NCI-H1694 (cell line): ENCODE data around the gene RNF130.

Experiments used
- DNase-seq: peaks from one replicate; lab custom pipeline; 2025; lab: John Stamatoyannopoulos, UW

The RNF130 gene

DNA sequence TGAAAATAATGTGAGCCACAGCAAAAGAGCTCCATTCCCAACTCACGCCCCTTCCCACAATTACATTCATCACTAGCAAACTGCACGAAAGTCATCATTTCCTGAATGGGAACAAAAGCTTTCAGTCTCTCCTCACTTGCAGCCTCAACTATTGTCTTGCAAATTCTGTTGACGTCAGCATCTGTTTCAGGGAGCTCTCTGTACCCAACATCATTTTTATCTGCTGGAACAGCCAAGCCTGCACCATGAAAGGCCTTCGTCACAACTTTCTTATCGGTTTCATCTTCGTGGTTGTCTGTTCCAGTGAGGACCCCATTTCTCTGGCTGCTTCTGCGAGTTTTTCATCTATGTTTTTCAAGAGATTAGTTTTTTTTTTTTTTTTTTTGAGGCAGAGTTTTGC lies 14.3 kb upstream of the RNF130 start:
- no peak for DNase-seq

DNA sequence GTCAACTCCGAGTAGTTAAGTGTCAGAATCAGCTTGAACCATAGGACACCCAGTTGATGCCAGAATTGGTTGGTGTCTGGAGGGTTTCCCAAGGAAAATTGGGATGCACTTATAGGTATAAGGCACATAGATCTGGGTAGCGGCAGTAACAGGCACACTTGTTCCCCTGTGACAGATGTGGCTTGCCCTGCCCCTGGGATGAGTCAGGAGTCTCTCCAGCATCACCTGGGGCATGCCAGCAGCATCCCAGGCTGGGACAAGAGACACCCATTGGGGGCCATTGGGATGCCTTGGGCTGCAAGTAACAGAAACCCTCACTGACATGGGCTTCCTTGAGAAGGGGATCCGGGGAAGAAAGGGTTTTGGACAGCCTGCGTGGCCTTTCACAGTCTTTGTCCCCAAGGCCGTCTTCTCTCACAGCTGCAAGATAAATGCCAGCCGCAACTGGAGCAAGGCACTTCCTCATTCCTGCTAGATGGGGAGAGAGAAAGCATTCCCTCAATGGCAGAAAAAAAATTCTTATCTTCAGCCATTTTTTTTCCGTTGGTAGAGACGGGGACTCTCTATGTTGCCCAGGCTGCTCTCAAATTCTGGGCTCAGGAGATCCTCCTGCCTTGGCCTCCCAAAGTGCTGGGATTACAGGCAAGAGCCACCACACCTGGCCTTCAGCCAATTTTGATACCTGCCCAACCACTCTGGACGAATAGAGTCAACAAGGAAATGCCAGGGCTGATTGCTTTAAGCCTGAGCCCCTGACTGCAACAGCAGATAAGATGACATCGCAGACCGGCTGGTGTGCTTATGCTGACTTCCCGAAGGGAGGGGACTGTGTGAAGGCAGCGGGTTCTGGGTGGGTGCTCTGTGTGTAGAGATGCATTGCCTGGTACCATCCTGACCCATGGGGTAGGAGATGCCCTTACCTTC lies 13.3 kb upstream of the RNF130 start:
- DNase-seq: no peak

- no peak for DNase-seq
Measured at GRCh38 chr5:180083529-180084060, 12.0 kb upstream of the RNF130 start.

DNA sequence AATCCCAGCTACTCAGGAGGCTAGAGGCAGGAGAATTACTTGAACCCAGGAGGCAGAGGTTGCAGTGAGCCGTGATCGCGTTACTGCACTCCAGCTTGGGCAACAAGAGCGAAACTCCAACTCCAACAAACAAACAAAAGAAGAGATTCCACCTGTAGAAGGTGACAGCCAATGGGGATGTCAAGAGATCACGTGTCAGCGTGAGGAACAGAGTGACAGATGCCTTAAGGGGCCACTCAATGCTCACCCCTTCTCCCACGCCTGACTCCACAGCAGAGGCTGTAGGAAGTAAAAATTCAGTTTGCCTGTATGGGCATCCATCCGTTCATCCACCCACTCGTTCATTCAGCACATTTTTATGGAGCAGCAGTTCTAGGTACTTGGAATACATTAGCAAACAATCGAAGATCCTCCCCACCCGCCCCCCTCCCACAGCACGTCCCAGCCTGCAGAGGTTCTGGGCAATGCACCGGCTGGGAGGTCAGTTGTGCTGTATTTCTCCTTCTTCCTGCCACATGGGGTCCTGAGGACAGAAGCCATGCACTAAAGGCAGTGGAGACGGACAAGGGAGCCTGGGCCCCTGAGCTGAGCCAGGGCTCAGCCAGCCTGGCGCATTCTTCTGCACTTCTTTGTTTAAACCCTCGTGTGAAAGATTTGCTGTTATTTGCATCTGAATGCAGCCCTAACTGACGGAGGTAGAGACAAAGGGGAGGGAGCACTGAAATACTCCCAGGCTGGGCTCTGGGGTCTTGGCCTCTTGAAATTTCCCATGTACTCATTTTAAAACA lies 11.3 kb upstream of the RNF130 start:
- DNase-seq: no peak

- DNase-seq: no peak
Measured at GRCh38 chr5:180081481-180081880, 9.9 kb upstream of the RNF130 start.

DNA sequence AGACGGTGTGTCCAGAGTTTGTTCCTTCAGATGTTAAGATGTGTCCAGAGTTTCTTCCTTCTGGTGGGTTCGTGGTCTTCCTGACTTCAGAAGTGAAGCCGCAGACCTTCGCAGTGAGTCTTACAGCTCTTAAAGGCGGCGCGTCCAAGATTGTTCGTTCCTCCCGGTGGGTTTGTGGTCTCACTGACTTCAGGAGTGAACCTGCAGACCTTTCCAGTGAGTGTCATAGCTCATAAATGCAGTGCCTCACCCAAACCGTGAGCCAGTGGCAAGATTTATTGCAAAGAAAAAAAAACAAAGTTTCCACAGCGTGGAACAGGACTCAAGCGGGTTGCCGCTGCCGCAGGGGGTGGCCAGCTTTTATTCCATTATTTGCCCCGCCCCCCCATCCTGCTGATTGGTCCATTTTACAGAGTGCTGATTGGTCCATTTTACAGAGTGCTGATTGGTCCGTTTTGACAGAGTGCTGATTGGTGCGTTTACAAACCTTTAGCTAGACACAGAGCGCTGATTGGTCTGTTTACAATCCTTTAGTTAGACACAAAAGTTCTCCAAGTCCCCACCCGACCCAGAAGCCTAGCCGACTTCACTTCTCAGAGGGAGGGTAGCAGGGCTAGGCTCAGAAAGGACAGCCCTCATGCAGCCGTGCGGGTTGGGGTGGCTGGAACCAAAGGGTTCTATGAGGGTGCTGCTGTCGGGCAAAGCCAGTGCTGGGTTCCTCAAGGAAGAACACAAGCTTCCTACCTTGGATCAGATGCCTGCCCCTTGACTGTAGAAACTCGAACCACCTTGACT lies 9.1 kb upstream of the RNF130 start:
- DNase-seq: no peak

GRCh38 chr5:180079702-180080466 lies 8.3 kb upstream of the RNF130 start:
- no peak for DNase-seq

GRCh38 chr5:180078348-180078747 lies 6.8 kb upstream of the RNF130 start:
- DNase-seq: no peak

GRCh38 chr5:180077594-180078284 lies 6.2 kb upstream of the RNF130 start:
- no peak for DNase-seq

- DNase-seq: no peak
Measured at GRCh38 chr5:180075703-180076102, 4.1 kb upstream of the RNF130 start.

DNA sequence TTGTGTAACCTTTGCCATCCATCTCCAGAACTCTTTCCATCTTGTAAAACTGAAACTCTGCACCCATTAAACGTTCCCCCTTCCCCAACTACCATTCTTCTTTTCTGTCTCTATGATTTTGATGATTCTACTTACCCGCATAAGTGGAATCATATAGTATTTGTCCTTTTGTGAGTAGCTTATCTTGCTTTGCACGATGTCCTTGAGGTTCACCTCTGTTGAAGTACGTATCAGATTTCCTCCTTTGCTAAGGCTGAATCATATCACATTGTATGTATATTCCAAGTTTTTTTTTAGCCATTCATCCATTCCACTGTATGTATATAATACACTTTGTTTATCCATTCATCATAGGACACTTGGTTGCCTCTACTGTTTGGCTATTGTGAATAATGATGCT lies 2.9 kb upstream of the RNF130 start:
- DNase-seq: no peak

- no peak for DNase-seq
Measured at GRCh38 chr5:180072556-180072955, 997 bp upstream of the RNF130 start.

DNA sequence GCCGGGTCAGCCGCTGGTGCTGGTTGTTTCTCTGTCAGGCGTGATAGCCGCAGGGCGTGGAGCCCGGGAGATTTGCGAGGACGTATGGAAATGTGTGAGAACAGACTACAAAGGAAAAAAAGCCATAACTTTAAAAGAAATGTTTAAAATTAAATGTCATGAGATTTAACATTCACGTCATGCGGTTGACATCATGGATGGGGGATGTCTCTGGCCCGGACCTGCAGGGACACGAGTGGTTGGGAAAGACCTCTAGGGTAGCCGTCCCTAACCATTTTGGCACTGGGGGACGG lies 643 bp upstream of the RNF130 start:
- no peak for DNase-seq

- DNase-seq: no peak
Measured at GRCh38 chr5:180070756-180071530, 616 bp downstream of the RNF130 start.

DNA sequence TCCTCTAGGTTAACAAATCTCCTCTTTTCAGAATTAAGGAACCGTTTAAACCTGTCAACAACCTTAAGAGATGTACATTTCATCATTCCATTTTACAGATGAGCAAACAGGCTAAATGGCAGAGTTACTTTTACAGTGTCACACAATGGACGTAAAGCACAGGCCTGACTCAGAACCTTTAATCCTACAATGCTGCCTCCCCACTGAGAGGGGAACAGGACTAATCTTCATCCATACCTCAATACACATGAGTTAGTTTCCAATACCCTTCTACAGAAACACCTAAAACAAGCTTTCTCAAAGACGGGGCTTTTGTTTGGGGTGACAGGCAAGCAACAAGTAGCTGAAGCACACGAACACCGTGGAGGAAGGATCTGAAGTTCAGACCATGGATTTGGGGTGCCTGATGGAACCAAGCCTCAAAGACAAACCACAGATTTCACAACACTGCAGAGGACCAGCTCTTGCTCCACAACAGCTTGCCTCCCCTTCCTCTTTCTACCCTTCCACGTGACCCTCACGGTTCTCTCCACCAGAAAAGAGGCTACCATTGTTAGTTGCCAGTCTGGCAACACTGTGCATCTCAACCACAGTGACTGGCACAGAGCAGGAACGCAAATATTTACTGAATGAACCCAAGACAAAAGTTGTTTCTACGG lies 1.8 kb downstream of the RNF130 start:
- no peak for DNase-seq

DNA sequence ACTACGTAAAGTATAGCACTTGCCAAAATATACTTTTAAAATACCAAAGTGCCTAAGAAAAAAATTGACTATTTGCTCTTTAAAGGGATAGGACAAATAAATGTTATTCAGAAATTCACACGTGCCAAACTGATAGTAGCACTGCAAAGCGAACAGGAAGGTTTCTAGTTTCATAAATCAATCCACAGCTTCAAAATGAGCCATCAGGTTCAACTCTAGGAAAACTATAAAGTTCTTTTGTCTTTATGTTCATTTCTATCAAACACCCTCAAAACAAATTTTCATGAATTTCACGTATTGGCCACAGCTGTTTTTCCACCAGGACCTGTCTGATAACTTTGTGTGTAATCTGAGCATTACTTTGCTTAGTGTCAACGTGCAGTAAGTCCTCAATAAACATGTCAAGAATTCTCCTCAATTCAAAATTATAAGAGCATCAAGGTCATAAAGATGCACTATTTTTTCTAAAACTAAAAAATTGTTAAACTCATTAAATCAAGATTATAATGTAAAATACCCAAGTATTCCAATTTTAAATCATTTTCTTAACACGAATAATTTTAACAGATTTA lies 3.0 kb downstream of the RNF130 start:
- DNase-seq: no peak

DNA sequence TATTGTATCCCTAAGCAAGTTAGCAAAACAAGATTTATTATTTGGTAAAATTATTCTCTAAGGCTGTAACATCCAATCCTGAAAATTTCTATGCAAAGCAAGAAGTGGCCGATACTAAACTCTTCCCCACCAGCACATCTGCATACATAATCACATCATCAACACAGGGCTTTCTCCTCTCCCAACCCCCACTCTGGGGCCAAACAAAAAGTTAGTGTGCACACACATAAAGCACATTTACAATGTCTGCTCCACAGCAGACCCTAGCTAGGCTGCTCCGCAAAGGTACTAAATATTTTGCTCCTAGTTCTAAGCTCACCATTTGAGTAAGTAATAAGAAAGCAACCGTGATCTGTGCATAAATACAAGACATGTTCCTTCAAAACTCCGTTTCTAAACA lies 3.6 kb downstream of the RNF130 start:
- no peak for DNase-seq

DNA sequence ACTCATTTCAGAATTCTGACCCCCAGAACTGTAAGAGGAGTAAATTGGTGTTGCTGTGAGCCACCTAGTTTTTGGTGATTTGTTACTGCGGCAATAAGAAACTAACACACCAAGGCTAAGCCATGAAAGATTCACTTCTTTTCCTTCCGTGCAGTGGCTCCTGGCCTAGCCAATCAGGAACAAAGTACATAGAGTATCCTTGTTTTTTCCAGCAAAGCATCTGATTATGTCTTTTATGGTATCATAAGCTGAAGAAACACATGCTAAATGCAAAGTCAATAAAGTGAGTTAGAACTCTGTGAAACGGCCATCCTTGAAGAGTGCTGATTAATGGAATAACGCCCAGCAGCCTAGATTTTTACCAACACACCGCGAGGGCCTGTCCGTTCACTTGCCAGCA lies 11.4 kb downstream of the RNF130 start:
- no peak for DNase-seq

GRCh38 chr5:180059326-180059725 lies 12.2 kb downstream of the RNF130 start:
- DNase-seq: no peak
